ENCODE measurements around the gene GSTM1.

GRCh38 chr1:109661391-109661790, 26.2 kb upstream of the GSTM1 start:
- TF ChIP-seq CTCF (IDR thresholded peaks at IDR 0.05) (no peak), POLR2AphosphoS5 (IDR thresholded peaks at IDR 0.05) (no peak)

All from stomach (tissue), 4 donors.